ENCODE measurements around the gene SPATA18. TPM values are rescaled to one million over a fixed set of nuclear protein-coding genes. Genes with fewer than 3 reads are reported as not detected.
A peak's percentile ranks its signal among the peaks of the same experiment; 100 is the strongest.
"Not testable (repeated sequence)": the region's sequence is repeated elsewhere in the genome, so short reads cannot be mapped to it uniquely, and the experiment has no call there.

Gene SPATA18
- total RNA-seq, 4 donors from 2014 or later = 10.5 to 25.1 (median 13.7) TPM

DNA sequence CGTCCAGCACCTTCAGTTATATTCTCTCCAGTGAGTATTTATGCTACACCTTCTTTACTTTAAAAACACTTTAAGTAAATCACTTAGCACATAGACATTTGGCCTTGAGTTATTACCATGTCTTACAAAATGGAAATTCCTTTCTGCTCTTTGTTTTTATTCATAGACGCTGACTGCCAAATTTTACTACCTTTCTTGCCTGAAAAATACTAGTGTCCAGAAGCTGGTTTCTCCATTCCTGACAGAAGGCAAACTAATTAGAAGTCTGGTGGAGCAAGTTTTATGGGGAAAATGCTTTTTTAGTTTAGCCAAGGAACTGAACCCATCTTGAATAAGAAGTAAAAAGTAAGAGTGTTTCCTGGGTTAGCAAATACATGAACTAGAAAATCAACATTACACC is 65.5 kb downstream of the SPATA18 start:
- Histone ChIP-seq H3K36me3 (no peaks in the 10 kb centered on the region), H3K27me3 (no peaks in the 10 kb centered on the region), H3K9me3 (no peaks in the 10 kb centered on the region), H3K4me1 (no peaks in the 10 kb centered on the region), H3K27ac (no peak overlapping the region), H3K4me3 (no peak overlapping the region)
- 61% methylated on average over 2 of the region's 2 CpGs for WGBS
- DNase-seq (ENCODE audit: low spot score in 2 of 2) = no peak
- TF ChIP-seq EP300 (IDR thresholded peaks at IDR 0.05) = no peak

DNA sequence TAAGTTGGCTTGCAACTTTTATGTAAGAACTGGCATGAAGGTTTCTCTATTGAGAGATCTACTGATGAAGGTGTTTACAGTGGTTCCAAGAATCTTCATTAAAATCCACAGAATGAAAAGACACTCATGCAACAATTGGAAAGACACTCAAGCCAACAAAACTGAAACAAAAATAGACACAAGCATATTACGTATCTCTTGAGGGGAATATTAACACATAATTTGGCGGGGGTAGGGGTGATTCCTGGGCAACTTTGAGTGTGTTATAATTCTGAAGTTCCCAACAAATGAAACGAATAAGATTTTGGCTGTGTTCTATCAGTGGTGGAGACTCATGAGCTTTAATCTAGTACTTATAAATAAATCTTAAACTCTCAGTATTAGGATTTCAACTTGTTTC is 75.1 kb downstream of the SPATA18 start:
- Histone ChIP-seq H3K4me1 (no peaks in the 10 kb centered on the region), H3K36me3 (no peaks in the 10 kb centered on the region), H3K27me3 (no peaks in the 10 kb centered on the region), H3K4me3 (no peak overlapping the region), H3K27ac (no peak overlapping the region), H3K9me3 (no peaks in the 10 kb centered on the region)
- TF ChIP-seq POLR2A (IDR thresholded peaks at IDR 0.05) (no peak), EP300 (IDR thresholded peaks at IDR 0.05) (no peak), POLR2AphosphoS5 (IDR thresholded peaks at IDR 0.05) (no peak)
- WGBS = 51% methylated on average over 3 of the region's 3 CpGs
- DNase-seq (ENCODE audit: low spot score in 2 of 2) = no peak

DNA sequence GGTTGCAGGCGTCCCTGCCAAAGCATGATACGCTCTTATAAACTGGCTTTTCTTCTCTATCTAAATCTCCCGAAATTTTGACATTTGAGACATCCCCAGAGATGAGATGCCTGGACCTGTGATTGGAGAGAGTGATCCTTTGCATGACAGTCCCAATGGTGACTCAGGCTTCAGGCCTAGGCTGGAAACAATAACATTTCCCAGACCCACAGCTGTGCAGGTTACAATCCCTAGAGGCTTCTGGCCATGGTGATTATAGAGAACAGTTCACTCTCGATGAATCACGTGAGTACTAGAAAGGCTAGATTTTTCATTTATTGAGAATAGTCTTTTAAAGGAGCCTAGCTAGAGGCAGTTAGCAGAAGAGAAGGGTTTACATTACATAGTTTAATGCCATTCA is 75.9 kb downstream of the SPATA18 start:
- no peaks in the 10 kb centered on the region for H3K36me3 ChIP-seq
- TF ChIP-seq EP300 (IDR thresholded peaks at IDR 0.05) = no peak
- TF ChIP-seq POLR2A (IDR thresholded peaks at IDR 0.05) = no peak
- TF ChIP-seq, protein P1, sequence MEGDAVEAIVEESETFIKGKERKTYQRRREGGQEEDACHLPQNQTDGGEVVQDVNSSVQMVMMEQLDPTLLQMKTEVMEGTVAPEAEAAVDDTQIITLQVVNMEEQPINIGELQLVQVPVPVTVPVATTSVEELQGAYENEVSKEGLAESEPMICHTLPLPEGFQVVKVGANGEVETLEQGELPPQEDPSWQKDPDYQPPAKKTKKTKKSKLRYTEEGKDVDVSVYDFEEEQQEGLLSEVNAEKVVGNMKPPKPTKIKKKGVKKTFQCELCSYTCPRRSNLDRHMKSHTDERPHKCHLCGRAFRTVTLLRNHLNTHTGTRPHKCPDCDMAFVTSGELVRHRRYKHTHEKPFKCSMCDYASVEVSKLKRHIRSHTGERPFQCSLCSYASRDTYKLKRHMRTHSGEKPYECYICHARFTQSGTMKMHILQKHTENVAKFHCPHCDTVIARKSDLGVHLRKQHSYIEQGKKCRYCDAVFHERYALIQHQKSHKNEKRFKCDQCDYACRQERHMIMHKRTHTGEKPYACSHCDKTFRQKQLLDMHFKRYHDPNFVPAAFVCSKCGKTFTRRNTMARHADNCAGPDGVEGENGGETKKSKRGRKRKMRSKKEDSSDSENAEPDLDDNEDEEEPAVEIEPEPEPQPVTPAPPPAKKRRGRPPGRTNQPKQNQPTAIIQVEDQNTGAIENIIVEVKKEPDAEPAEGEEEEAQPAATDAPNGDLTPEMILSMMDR (IDR thresholded peaks at IDR 0.05) = no peak
- no peak for TF ChIP-seq POLR2AphosphoS5 (IDR thresholded peaks at IDR 0.05)
- no peaks in the 10 kb centered on the region for H3K4me1 ChIP-seq
- 69% methylated on average over 5 of the region's 5 CpGs for WGBS
- H3K27me3 ChIP-seq = no peaks in the 10 kb centered on the region
- no peak overlapping the region for H3K4me3 ChIP-seq
- no peak overlapping the region for H3K27ac ChIP-seq
- DNase-seq (ENCODE audit: low spot score in 2 of 2) = no peak
- no peaks in the 10 kb centered on the region for H3K9me3 ChIP-seq

DNA sequence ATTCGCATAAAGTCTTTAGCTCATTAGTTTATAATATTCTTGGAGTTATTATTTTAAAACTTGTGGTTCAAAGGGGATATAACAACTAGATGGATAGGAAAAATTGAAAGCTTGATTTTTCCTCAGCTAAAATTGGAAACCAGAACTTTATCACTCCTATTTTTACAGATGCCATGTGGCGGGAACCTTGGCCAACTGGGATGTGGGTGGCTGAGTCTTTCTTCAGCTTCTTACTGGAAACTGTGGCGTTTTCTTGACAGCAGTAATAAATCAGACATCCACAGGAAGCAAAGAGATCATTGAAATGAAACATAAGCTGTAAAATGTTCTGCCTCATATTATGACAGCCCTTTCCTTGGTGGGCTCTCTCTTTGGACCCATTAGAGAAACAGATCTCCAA is 84.1 kb downstream of the SPATA18 start:
- no peak overlapping the region for H3K27ac ChIP-seq
- DNase-seq (ENCODE audit: low spot score in 2 of 2) = no peak
- H3K4me1 ChIP-seq = no peaks in the 10 kb centered on the region
- H3K9me3 ChIP-seq = no peaks in the 10 kb centered on the region
- no peaks in the 10 kb centered on the region for H3K36me3 ChIP-seq
- TF ChIP-seq, protein P1 (IDR thresholded peaks at IDR 0.05) = no peak
- no peak for TF ChIP-seq POLR2A (IDR thresholded peaks at IDR 0.05)
- no peak for TF ChIP-seq EP300 (IDR thresholded peaks at IDR 0.05)
- TF ChIP-seq POLR2AphosphoS5 (IDR thresholded peaks at IDR 0.05) = no peak
- no peak overlapping the region for H3K4me3 ChIP-seq
- WGBS = 47% methylated on average over 3 of the region's 3 CpGs
- H3K27me3 ChIP-seq = no peaks in the 10 kb centered on the region

DNA sequence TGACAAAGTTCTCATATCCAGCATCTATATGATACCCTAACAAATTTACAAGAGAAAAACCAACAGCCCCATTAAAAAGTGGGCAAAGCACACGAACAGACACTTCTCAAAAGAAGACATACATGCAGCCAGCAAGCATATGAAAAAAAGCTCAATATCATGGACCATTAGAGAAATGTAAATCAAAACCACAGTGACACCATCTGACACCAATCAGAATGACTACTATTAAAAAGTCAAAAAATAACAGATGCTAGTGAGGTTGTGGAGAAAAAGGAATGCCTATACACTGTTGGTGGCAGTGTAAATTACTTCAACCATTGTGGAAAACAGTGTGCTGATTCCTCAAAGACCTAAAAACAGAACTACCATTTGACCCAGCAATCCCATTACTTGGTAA is 86.0 kb downstream of the SPATA18 start:
- H3K27me3 ChIP-seq; H3K9me3 ChIP-seq; H3K36me3 ChIP-seq; H3K4me1 ChIP-seq; H3K27ac ChIP-seq; DNase-seq (ENCODE audit: low spot score in 2 of 2); H3K4me3 ChIP-seq: not testable (repeated sequence)
- 38% methylated on average over 1 of the region's 1 CpG for WGBS

DNA sequence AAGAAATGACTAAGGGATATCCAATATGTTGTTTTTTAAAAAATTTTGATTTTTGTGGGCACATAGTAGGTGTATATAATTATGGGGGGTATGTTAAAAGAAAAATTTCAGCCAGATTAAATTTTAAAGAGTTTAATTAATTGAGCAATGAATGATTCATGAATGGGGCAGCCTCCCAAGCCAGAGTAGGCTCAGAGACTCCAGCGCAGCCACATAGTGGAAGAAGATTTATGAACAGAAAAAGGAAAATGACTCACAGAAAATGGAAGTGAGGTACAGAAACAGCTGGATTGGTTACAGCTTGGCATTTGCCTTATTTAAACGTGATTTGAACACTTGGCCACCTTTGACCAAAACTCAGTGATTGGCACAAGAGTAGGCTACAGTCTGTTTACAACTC is 91.7 kb downstream of the SPATA18 start:
- H3K9me3 ChIP-seq = peaks cover 4% of the 10 kb centered on the region
- H3K27ac ChIP-seq = no peak overlapping the region
- no peak for DNase-seq (ENCODE audit: low spot score in 2 of 2)
- WGBS = 37% methylated on average over 2 of the region's 2 CpGs
- no peak overlapping the region for H3K4me3 ChIP-seq
- H3K4me1 ChIP-seq = no peaks in the 10 kb centered on the region
- TF ChIP-seq, protein P1 (IDR thresholded peaks at IDR 0.05) = no peak
- TF ChIP-seq POLR2AphosphoS5 (IDR thresholded peaks at IDR 0.05) = no peak
- TF ChIP-seq POLR2A (IDR thresholded peaks at IDR 0.05) = no peak
- no peak for TF ChIP-seq EP300 (IDR thresholded peaks at IDR 0.05)
- H3K27me3 ChIP-seq = no peaks in the 10 kb centered on the region
- no peaks in the 10 kb centered on the region for H3K36me3 ChIP-seq

DNA sequence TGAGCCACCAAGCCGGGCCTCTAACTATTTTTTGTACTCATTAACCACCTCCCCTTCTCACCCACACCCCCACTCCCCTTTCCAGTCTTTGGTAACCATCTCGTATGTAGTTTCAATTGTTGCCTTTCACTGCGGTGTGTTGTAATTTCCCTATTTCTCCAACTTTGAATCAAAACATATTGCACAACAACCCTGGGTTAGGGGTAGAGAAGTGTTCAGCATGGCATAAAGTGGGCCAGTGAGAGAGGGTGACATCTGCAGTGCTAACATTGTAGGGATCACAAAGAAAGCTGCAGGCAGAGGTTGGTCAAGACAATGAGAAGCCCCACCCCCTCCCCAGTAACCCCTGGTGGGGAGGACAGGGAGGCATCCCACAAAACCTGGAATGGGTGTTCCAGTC is 92.7 kb downstream of the SPATA18 start:
- H3K9me3 ChIP-seq = peaks cover 4% of the 10 kb centered on the region
- 67% methylated on average over 3 of the region's 3 CpGs for WGBS
- no peaks in the 10 kb centered on the region for H3K27me3 ChIP-seq
- H3K4me1 ChIP-seq = no peaks in the 10 kb centered on the region
- H3K4me3 ChIP-seq = no peak overlapping the region
- no peaks in the 10 kb centered on the region for H3K36me3 ChIP-seq
- no peak for TF ChIP-seq POLR2AphosphoS5 (IDR thresholded peaks at IDR 0.05)
- no peak for TF ChIP-seq POLR2A (IDR thresholded peaks at IDR 0.05)
- TF ChIP-seq, protein P1 (IDR thresholded peaks at IDR 0.05) = no peak
- no peak for TF ChIP-seq EP300 (IDR thresholded peaks at IDR 0.05)
- DNase-seq (ENCODE audit: low spot score in 2 of 2) = no peak
- H3K27ac ChIP-seq = peak overlapping the region; percentile 26
